Measurements from ENCODE around the gene PPM1F. TPM values are rescaled to one million over a fixed set of nuclear protein-coding genes. Genes with fewer than 3 reads are reported as not detected.
"Not testable (repeated sequence)": the region's sequence is repeated elsewhere in the genome, so short reads cannot be mapped to it uniquely, and the experiment has no call there.

Gene PPM1F
- total RNA-seq, 1 donor from 2014 or later = 156 TPM

- DNase-seq (ENCODE audit: low read depth, low spot score) = no peak
Measured at GRCh38 chr22:21921729-21922128, 30.9 kb downstream of the PPM1F start.

GRCh38 chr22:21921184-21921721 lies 31.4 kb downstream of the PPM1F start:
- DNase-seq (ENCODE audit: low read depth, low spot score) = no peak

GRCh38 chr22:21920341-21921183 lies 32.1 kb downstream of the PPM1F start:
- DNase-seq (ENCODE audit: low read depth, low spot score) = no peak

GRCh38 chr22:21919526-21920307 lies 32.9 kb downstream of the PPM1F start:
- DNase-seq (ENCODE audit: low read depth, low spot score) = no peak

- DNase-seq (ENCODE audit: low read depth, low spot score) = no peak
Measured at GRCh38 chr22:21918466-21919185, 34.0 kb downstream of the PPM1F start.

GRCh38 chr22:21917959-21918261 lies 34.7 kb downstream of the PPM1F start:
- no peak for DNase-seq (ENCODE audit: low read depth, low spot score)

GRCh38 chr22:21917181-21917958 lies 35.3 kb downstream of the PPM1F start:
- no peak for DNase-seq (ENCODE audit: low read depth, low spot score)

- DNase-seq (ENCODE audit: low read depth, low spot score) = no peak
Measured at GRCh38 chr22:21916309-21916918, 36.2 kb downstream of the PPM1F start.

GRCh38 chr22:21915624-21916308 lies 36.9 kb downstream of the PPM1F start:
- no peak for DNase-seq (ENCODE audit: low read depth, low spot score)

- not testable (repeated sequence) for DNase-seq (ENCODE audit: low read depth, low spot score)
Measured at GRCh38 chr22:21914033-21914642, 38.5 kb downstream of the PPM1F start.

GRCh38 chr22:21910367-21910766 lies 42.3 kb downstream of the PPM1F start:
- DNase-seq (ENCODE audit: low read depth, low spot score) = not testable (repeated sequence)

- DNase-seq (ENCODE audit: low read depth, low spot score) = no peak
Measured at GRCh38 chr22:21909871-21910270, 42.8 kb downstream of the PPM1F start.

GRCh38 chr22:21907638-21908522 lies 44.8 kb downstream of the PPM1F start:
- DNase-seq (ENCODE audit: low read depth, low spot score) = no peak

GRCh38 chr22:21905234-21905633 lies 47.4 kb downstream of the PPM1F start:
- DNase-seq (ENCODE audit: low read depth, low spot score) = not testable (repeated sequence)

- no peak for DNase-seq (ENCODE audit: low read depth, low spot score)
Measured at GRCh38 chr22:21904250-21904789, 48.3 kb downstream of the PPM1F start.

- DNase-seq (ENCODE audit: low read depth, low spot score) = no peak
Measured at GRCh38 chr22:21903283-21903682, 49.4 kb downstream of the PPM1F start.

- no peak for DNase-seq (ENCODE audit: low read depth, low spot score)
Measured at GRCh38 chr22:21902296-21903087, 50.2 kb downstream of the PPM1F start.

All from pulmonary artery endothelial cell (primary cell).